Measurements from ENCODE around the gene NBAS. TPM values are rescaled to one million over a fixed set of nuclear protein-coding genes. Genes with fewer than 3 reads are reported as not detected.

NBAS gene
- polyA plus RNA-seq, 2 of the 4 experiments (the other 2 are of a cell fraction), result 16.7 to 34.9 TPM

DNA sequence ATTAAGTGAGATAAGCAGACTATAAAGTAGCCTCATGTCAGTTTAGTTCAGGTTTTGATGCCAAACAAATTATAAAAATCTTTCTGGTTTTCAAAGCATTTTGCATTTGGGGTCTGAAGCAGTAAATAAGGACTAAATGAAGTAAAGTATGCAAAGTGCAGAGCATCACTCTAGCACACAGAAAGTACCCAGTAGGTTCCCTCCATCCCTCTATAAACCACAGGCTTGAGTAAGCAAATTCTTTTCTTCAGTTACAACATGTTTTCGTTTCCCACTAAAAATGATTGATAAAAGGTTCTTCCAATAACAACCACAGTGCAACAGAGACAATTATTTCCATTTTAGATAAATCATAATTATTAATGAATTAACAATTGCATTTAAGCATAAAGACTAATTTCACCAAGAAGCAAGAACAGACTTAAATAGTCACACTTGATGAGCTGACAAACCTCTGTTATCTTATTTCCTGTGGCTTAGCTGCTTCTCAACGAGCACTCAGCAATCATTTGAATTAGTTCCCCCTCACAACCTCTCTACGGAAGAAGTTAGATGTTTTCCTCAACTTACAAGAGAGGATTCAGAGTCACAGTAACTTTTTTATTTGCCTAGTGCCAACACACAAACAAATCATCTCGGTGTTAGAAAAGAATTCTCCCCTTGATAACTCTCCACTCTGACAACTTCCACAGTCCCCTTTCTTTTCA, 249.8 kb downstream of the NBAS start:
- Histone ChIP-seq H3K9me3 (no peaks in the 10 kb centered on the region), H3K27ac (no peak overlapping the region), H3K4me3 (no peak overlapping the region), H3K4me1 (no peaks in the 10 kb centered on the region), H3K4me2 (no peak overlapping the region)
- ChIA-PET POLR2A (no interaction called here), CTCF (no interaction called here)
- ATAC-seq (no peak), DNase-seq (ENCODE audit: low read depth in 1 of 2, low spot score in 1 of 2) (no peak), FAIRE-seq (peak; percentile 61)
- WGBS (ENCODE audit: missing lambda C conversion rate), result 87% methylated on average over 4 of the region's 4 CpGs
- TF ChIP-seq, protein P1, sequence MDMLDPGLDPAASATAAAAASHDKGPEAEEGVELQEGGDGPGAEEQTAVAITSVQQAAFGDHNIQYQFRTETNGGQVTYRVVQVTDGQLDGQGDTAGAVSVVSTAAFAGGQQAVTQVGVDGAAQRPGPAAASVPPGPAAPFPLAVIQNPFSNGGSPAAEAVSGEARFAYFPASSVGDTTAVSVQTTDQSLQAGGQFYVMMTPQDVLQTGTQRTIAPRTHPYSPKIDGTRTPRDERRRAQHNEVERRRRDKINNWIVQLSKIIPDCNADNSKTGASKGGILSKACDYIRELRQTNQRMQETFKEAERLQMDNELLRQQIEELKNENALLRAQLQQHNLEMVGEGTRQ (IDR thresholded peaks at IDR 0.05), result no peak
- TF ChIP-seq GATA3 (IDR thresholded peaks at IDR 0.05; ENCODE audit: borderline replicate concordance) (no peak), BHLHE40 (IDR thresholded peaks at IDR 0.05; ENCODE audit: low read depth, low read length) (no peak), FOXS1 (CRISPR knock-in tag; IDR thresholded peaks at IDR 0.05) (no peak), CEBPB (IDR thresholded peaks at IDR 0.05) (no peak), CBX2 (IDR thresholded peaks at IDR 0.05; ENCODE audit: borderline replicate concordance, low read depth) (no peak), RNF2 (IDR thresholded peaks at IDR 0.05; ENCODE audit: borderline replicate concordance, low read depth) (no peak), RAD21 (conservative IDR thresholded peaks at IDR 0.05 in 1 of 2, IDR thresholded peaks at IDR 0.05 in 1 of 2) (no peak), HEYL (CRISPR knock-in tag; IDR thresholded peaks at IDR 0.05) (no peak)
- TF ChIP-seq, protein P2, sequence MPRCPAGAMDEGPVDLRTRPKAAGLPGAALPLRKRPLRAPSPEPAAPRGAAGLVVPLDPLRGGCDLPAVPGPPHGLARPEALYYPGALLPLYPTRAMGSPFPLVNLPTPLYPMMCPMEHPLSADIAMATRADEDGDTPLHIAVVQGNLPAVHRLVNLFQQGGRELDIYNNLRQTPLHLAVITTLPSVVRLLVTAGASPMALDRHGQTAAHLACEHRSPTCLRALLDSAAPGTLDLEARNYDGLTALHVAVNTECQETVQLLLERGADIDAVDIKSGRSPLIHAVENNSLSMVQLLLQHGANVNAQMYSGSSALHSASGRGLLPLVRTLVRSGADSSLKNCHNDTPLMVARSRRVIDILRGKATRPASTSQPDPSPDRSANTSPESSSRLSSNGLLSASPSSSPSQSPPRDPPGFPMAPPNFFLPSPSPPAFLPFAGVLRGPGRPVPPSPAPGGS (IDR thresholded peaks at IDR 0.05), result no peak

GRCh38 chr2:15307526-15307925, 253.6 kb downstream of the NBAS start:
- ChIA-PET POLR2A (no interaction called here), CTCF (no interaction called here)
- whole genome bisulfite sequencing (ENCODE audit: missing lambda C conversion rate), result 92% methylated on average over 2 of the region's 2 CpGs
- no peaks in the 10 kb centered on the region for H3K4me1 ChIP-seq
- H3K9me3 ChIP-seq, result no peaks in the 10 kb centered on the region
- H3K27ac ChIP-seq, result no peak overlapping the region
- TF ChIP-seq, protein P2 (IDR thresholded peaks at IDR 0.05), result no peak
- TF ChIP-seq E2F6 (IDR thresholded peaks at IDR 0.05; ENCODE audit: borderline replicate concordance, low read depth) (no peak), GATA3 (IDR thresholded peaks at IDR 0.05; ENCODE audit: borderline replicate concordance) (no peak), CEBPB (IDR thresholded peaks at IDR 0.05) (no peak), HEYL (CRISPR knock-in tag; IDR thresholded peaks at IDR 0.05) (no peak), HES2 (IDR thresholded peaks at IDR 0.05) (no peak), NFE2L2 (conservative IDR thresholded peaks at IDR 0.05; ENCODE audit: low read length) (no peak), MAZ (IDR thresholded peaks at IDR 0.05; ENCODE audit: borderline replicate concordance, low read depth, low read length) (no peak), ZFP36 (IDR thresholded peaks at IDR 0.05; ENCODE audit: borderline replicate concordance, partially characterized antibody) (no peak), CHD2 (IDR thresholded peaks at IDR 0.05; ENCODE audit: low read length, partially characterized antibody) (no peak), MAFK (IDR thresholded peaks at IDR 0.05; ENCODE audit: partially characterized antibody) (no peak), HOXB5 (CRISPR knock-in tag; IDR thresholded peaks at IDR 0.05) (no peak), SMC3 (IDR thresholded peaks at IDR 0.05) (no peak), NPAS2 (CRISPR knock-in tag; IDR thresholded peaks at IDR 0.05; ENCODE audit: borderline replicate concordance) (no peak), CHD4 (IDR thresholded peaks at IDR 0.05; ENCODE audit: borderline replicate concordance) (no peak), TP53 (CRISPR knock-in tag; IDR thresholded peaks at IDR 0.05) (no peak), KDM1A (IDR thresholded peaks at IDR 0.05; ENCODE audit: low read depth) (no peak)
- ATAC-seq, result no peak
- no peak overlapping the region for H3K4me2 ChIP-seq
- no peak for DNase-seq (ENCODE audit: low read depth in 1 of 2, low spot score in 1 of 2)
- no peak overlapping the region for H3K4me3 ChIP-seq
- FAIRE-seq, result no peak

All from A549 (cell line).